GM11168 (cell line): ENCODE measurements around the gene ANKRD28.

Experiments used
- in situ Hi-C: fragments of 300-500 bp; cut with MboI; formaldehyde crosslinking; loops from one replicate; pipeline ENCODE4 v1.12.0; 2022; ENCODE audit warnings: low sequenced_read_pairs; ENCODE audit not compliant: unreplicated experiment

Gene ANKRD28

DNA sequence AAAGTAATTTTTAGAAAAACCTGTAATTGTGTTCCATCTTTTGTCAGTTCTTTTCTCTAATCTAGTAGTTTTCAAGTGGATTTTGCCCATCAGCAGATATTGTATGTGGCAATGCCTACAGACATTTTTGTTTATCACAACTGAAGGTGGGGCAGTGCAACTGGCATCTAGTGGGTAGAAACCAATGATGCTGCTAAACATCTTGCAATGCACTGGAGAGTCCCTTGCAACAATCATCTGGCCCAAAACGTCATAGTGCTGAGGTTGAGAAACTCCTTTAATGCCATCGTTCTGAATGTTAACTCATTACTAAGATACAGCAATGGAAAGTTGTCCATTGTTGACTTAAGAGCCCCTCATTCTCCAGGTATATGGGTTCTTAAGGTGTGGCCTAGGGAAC lies 116.1 kb downstream of the ANKRD28 start:
- in situ Hi-C loops, result no loop called here

DNA sequence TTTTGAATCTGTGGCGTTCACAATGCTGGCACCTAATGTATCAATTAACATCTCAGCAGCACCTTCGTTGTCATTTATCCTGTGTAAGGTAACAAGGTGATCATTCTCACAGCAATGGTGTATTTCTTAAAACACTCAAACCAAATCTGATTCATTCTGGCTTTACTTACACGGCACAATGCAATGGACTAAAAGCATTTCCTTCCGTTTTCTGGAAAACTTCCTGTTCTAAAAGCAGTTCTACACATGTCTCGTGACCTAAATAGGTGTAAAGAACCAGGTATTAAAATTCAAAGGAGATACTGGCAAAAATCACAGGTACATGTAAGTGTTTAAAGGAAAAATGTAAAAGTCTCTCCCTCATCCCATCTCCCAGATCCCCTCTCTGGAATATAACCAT lies 118.5 kb downstream of the ANKRD28 start:
- in situ Hi-C loops, result no loop called here

DNA sequence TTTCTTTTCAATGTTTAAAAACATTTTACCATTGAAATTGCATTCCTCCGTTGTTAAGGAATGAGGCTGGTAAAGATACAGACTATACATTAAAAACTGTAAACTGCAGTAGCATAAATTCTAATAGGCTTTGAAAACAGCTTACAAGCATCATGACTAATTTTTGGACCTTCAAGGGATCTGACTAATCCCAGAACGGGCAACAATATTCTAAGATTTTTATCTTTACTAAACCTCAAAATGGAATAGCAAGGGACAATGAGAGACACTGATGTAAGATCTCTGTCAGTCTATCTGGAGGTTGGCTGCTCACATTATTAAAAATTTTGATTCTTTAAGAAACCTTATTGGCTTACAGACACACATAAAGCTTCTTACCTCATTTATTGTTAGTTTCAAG lies 121.5 kb downstream of the ANKRD28 start:
- in situ Hi-C loops, result no loop called here

DNA sequence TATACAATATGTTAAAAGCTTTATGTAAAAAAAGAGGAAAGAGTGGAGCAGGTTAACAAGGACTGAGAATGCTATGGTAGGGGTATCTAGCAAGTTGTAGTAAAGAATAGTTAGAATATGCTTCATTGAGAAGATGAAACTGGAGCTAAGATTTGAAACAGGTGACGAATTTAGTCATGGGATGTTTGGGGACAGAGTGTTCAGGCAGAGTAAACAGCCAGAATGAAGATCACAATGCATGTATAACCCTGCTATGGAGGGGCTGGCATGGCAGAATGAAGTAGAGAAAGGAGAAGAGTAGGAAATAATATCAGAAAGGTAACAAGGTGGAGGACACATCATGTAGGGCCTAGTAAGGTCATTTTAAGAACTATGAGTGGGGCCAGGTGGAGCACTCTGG lies 124.2 kb downstream of the ANKRD28 start:
- in situ Hi-C loops, result no loop called here

DNA sequence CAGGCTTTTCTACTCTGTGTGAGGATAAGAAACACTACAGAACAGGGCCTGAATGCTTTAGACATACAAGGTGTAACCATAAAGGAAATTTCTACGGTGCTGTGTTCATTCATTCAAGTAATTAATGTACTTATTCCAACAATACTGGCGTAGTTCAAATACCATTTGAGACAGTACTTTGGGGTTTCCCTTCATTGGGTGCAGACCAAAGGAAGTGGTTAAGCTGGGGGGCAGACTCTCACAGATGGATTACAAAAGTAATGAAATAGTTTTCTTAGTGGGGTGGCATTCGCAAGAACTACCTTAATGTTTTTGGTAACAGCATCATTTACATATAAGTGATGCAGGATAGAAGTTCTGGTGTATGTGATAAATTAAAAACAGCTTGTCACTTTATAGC lies 130.3 kb downstream of the ANKRD28 start:
- in situ Hi-C loops, result no loop called here

DNA sequence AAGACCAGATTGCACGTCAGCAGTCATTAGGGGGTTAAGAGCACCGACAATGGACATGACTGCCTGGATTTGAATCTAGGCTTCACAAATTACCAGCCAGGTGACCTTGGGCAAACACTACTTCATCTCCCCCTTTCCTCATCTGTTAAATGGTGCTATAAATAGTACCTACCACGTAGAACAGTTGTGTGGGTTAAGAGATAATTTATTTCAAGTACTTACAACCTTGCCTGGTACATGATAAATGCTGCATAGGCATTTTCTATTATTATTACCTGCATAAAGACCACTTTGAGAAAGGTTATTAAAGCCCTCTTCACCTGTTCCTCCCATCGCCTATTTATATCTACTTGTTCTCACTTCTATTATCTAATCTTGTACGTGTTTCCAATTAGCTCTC lies 131.5 kb downstream of the ANKRD28 start:
- in situ Hi-C loops, result no loop called here

DNA sequence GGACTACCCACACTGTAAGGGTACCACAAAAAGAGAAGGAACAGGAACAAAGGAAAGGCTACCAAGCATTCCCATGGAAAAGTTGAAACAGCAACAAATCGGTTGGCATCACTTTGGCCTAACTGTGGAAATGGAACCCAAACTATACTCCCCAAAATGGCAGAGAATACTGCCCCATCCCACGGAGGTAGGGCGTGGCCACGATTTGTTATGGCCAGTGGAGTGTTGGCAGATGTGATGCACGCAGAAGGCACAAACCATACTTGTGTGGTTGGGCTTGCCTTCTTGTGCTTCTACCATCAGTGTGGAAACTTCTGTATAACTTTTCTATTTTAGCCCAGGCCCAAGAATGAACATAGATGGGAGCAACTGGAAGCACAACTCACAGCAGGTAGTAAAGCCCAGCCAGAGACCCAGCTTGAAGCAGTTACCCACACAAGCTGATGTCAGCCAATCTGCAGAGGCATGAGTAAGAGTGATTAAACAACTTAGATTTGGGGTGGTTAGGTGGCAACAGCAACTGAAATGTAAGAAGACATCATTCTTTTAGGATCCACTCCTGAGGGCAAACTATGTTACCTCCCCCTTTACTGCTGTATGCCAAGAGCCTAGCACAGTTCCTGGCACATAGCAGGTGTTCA lies 132.1 kb downstream of the ANKRD28 start:
- in situ Hi-C loops, result no loop called here

DNA sequence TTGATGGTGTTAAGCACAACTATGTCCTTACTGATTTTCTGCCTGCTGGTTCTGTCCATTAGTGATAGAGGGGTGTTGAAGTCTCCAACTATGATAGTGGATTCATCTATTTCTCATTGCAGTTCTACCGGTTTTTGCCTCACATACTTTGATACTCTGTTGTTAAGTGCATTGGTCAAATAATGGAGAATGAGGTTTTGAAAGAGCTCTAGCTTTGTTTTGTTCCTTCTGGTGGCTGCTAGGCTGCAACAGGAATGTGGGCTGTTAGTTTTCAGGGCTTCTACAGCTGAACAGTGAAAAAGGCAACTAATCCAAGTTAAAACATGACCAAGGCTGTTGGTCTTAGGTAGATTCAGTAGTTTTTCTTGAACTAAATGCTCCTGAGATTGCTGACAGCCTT lies 133.6 kb downstream of the ANKRD28 start:
- in situ Hi-C loops, result no loop called here

DNA sequence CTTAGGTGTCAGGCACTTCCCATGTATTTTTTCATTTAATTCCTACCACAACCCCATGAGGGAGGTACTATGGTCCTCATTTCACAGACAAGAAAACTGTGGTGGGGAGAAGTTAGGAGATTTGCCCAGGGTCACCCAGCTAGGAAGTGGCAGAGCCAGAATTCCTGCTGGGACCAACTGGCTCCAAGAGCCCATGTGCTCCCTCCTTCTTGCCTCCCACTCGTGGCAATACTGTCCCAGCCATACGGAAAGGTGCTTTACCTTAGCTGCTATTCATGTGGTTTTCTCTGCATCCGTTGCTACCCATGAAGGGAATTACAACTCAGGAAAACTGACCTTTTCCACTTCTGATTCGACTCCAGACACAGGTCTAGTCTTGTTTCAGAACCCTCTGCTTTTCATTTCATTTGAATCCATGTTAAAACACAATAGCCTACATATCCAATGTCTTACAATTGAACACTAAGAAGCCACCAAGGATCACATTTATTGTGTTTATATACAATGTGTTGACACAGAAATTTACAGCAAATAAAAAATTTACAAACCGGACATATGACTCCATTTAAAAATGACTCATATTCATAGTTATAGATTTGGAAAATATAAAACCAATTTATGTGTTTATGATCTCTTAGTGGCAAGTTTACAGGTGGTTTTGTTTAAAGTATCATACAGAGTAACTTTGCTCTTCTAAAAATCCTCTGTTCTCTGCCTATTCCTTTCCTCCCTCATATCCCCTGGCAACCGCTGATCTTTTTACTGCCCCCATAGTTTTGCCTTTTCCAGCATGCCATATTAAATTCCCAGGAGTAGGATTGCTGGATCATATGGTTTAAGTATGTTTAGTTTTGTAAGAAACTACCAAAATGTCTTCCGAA lies 137.5 kb downstream of the ANKRD28 start:
- in situ Hi-C loops, result no loop called here

DNA sequence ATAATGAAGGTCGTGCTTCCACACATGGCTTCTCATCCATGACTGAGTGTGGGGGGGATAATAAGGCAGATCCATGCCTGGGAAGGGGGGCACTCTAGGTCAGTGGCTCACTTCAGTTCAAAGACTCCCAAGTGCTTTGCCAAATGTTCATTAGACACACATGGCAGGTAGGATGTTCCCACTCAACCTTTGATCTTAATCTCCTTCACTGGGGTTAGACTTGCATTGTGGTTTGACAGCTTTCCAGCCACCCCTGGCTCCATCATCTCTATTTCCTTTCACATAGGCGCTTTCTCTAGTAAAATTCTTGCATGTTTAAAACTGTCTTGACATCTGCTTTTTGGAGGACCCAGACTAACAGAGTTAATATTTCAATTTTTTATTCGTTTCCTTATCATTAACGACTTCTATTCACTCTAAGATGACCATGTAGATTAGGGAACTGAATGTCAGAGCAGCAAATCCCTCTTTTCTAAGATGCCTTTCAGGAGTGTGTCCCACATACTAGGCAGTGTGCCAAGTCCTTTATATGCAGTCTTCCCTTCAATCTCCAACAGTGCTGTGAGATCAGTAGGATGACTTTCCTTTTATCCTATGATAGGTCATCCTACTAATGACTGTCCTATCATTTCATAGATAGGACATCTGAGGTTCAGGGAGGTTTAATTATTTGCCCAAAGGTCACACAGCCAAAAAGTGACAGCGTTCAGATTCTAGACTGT lies 138.4 kb downstream of the ANKRD28 start:
- in situ Hi-C loops, result no loop called here

DNA sequence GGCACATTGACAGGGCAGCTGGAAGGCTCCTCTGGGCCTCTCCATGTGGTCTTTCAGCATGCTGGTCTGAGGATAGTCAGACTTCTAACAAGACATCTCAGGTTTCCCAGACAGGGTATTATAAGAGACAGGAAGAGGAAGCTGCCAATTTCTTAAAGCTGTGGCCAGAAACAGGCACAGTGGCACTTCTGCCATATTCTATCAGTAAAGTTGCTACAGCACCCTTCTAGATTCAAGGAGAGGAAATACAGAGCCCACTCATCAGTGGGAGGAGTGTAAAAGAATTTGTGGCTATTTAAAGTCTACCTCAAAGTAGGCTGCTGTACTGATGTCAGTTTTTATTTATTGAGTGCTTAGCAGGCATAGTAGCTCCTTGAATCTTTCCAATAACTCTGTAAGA lies 140.8 kb downstream of the ANKRD28 start:
- in situ Hi-C loops, result no loop called here

DNA sequence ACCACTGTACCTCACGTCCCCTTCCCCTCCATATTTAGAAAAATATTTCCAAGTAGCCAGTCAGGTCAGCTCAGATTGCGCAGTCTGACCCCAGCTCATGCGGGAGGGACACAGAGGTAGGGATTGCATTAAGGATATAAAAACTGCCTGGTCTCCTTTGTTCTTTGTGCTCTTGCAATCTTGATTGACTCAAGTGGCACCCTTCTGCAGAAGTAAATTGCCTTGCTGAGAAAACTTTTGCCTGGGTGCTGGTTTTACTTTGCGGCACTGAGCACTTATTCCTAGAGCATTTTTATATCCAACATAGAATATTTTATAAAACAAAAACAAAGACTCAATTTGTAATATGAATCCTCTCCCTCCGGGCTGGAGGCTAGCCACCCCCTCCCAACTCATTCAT lies 141.4 kb downstream of the ANKRD28 start:
- in situ Hi-C loops, result no loop called here

DNA sequence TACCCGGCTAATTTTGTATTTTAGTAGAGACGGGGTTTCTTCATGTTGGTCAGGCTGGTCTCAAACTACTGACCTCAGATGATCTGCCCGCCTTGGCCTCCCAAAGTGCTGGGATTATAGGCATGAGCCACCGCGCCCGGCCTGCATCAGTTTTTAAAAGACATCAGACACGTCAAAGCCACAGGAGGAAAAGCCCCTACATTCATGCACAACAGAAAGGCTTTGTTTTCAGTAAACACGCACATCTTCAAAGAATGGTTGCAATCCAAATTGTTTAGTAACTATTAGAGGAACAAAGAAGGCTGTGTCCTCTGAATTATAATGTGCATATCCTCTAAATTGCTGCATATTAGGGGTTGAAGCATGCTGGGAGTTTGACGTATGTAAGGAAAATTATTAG lies 142.9 kb downstream of the ANKRD28 start:
- in situ Hi-C loops, result no loop called here

DNA sequence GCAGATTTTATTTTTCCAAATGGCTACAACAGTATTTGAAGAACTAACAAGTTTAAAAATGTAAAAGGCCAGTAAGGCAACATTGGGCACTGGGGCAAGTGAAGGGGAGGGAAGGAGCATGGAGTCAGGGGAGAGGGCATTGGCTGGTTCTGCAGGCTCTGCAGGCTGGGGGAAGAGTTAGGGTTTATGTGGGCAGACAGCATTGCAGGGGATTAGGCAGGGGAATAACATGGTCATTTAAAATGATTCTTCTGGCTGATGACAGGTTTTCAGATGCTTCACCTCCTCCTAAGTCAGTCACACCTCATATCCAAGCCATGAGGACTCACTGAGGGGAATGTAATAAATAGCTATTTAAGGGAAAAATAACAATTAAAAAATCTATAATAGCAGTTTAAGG lies 143.7 kb downstream of the ANKRD28 start:
- in situ Hi-C loops, result no loop called here

DNA sequence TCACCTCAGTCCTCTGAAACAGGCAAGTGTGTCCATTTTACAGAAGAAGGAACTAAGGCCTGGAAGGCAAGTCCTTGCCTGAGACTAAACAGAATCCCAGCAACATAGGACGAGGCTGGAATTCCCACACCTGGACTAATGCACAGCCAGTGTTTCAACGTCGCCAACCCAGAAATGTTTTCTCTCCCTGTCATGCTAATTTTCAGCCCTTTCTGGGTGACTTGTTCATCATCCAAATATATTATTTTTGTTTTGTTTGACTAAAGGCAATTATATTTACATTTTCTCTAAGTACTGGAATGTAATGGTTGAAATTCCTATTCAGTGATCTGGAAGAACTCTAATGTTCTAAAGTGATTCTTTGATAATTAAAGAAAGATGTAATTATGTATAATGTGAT lies 144.5 kb downstream of the ANKRD28 start:
- in situ Hi-C loops, result no loop called here

DNA sequence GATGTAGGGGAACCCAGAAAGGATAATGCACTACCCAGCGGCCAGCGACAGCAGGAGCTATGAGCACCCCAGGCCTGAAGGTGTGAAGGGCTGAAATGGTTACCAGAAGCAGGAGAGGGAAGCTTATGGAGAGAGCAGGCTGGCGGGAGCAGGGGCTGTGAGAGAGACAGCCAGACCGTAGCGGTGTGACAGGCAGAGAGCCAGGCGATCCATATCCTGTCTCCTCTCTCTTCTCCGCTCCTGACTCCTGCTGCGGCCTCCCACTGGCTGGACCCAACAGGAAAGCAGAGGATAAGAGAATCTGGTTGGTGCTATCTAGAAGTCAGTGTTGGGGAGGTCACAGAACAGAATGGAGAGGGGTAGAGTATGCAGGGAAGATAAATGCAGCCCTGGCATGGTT lies 146.4 kb downstream of the ANKRD28 start:
- in situ Hi-C loops, result no loop called here

DNA sequence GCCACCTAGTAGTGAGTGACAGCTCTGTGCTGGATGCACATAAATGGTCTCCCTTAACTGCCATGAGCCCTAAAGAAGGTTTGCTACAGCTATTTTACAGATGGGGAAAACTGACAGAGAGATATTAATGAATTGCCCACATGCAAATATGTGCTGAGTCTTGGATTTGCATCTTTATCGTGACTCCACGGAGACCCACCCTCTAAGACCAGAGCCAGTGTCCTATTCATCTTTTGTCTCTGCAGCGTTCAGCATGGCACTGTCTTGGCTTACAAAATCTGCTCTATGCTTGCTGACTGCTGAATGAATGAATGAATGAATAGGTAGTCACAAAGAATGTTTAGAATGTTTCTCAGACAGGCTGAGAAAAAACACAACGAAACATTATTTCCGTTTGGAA lies 147.9 kb downstream of the ANKRD28 start:
- in situ Hi-C loops, result no loop called here

DNA sequence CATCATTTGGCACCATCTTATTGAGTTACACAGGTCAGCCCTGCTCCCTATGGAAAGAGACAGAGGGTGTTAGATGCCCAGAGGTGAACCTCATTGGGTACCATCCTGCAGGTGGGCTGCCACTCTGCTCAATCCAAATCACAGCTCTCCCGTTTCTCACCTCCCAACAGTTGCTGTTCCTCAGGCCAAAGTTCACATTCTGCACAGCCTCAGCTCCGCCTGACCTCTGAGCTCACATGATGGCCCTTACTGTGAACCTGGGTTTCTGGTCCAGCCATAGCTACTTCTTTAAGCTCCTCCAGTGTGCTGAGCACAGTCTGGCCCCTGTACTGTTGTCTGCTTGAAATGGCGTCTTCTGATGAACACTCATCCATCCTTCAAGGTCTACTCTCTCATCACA lies 148.4 kb downstream of the ANKRD28 start:
- in situ Hi-C loops, result no loop called here

DNA sequence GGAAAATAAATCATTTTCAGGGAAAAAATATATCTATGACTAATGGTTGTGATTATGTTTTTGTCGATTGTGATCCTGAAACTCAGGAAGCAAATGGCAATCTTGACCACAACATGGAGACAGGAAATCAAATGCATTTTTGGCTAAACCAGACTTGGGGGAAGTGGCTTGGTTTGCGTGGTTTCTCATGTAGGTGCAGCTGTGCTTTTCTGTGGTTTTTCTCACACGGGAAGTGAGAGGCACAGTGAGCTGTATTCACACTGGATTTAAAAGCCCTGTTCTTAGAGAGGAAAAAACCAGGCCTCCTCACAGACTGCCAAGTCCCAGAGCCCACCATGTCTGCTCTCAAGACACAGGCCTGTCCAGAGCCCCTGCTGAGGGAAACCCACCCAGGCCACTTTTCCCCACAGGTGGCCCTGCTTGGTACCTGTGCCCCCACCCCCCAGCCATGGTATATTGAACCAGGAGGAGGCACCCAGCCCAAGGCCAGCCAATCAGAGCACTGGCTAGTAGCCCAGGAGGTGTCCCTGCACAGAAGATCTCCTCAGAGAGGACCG lies 150.1 kb downstream of the ANKRD28 start:
- in situ Hi-C loops, result no loop called here

DNA sequence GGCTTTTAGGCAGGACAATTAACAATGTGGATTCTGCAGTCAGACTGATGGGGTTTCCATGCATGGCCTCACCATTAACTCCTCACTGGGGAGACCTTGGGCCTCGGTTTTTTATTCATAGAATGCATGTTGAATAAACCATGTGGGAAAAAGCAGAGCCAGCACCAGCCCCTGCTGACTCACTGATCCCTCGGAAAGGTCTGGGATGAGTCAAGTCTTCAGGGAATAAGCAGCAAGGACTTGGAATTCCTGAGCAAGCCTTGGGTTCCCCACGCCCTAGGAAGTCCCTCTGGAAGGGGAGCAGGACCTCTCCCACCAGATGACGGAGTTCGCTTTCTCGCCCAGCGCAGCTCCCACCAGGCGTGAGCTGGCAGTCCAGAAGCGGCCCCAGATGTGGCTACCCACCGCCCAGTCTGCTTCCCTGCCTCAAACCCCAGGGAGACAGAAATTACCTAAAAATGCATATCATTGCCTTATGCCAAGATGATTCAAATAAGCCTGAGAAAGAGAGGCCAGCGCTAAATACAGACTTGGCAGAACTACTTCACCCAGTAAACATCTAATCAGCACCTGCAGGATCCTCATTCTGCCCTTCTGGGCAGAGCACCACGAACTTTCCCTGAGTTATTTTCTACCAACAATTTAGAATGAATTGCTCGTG lies 150.8 kb downstream of the ANKRD28 start:
- in situ Hi-C loops, result no loop called here
